Measurements from ENCODE around the gene SPSB3. TPM values are rescaled to one million over a fixed set of nuclear protein-coding genes. Genes with fewer than 3 reads are reported as not detected.

The SPSB3 gene
- total RNA-seq, 1 donor from 2014 or later: 50.0 TPM

DNA sequence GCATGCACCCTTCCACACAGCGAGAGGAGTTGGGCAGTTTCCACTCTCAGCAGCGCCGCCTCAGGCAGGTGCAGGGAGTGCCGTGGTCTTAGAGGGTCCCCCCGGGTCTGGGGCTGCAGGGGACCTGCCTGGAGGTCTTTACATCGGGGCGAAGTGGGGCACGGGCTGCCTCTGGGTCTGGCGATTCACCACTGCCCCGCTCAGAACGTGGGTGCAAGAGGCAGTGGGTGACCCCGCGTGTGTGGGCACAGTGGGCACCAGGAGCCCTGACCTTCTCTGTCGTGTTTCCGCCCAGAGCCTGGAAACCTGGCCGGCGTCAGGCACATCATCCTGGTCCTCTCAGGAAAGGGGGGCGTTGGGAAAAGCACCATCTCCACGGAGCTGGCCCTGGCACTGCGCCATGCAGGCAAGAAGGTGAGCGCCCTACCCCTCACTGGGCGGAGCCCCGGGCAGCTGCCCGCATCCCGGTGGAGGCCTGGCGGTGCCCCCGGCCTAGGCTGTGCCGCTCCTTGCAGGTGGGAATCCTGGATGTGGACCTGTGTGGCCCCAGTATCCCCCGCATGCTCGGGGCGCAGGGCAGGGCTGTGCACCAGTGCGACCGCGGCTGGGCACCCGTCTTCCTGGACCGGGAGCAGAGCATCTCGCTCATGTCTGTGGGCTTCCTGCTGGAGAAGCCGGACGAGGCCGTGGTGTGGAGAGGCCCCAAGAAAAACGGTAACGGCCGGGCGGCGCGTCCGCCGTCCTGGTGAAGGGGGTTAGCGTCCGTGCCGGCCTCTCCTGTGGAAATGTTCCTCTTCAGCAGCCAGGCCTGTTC lies 4.1 kb upstream of the SPSB3 start:
- TF ChIP-seq, protein P1, sequence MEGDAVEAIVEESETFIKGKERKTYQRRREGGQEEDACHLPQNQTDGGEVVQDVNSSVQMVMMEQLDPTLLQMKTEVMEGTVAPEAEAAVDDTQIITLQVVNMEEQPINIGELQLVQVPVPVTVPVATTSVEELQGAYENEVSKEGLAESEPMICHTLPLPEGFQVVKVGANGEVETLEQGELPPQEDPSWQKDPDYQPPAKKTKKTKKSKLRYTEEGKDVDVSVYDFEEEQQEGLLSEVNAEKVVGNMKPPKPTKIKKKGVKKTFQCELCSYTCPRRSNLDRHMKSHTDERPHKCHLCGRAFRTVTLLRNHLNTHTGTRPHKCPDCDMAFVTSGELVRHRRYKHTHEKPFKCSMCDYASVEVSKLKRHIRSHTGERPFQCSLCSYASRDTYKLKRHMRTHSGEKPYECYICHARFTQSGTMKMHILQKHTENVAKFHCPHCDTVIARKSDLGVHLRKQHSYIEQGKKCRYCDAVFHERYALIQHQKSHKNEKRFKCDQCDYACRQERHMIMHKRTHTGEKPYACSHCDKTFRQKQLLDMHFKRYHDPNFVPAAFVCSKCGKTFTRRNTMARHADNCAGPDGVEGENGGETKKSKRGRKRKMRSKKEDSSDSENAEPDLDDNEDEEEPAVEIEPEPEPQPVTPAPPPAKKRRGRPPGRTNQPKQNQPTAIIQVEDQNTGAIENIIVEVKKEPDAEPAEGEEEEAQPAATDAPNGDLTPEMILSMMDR (IDR thresholded peaks at IDR 0.05; ENCODE audit: unreplicated experiment): no peak
- Mint-ChIP-seq H3K9me3 (no peaks in the 10 kb centered on the region), H3K27me3 (ENCODE audit: low read depth) (no peaks in the 10 kb centered on the region), H3K4me1 (peaks cover 14% of the 10 kb centered on the region), H3K4me3 (no peak overlapping the region), H3K27ac (no peak overlapping the region), H3K36me3 (peaks cover 5% of the 10 kb centered on the region)
- no peak for DNase-seq (ENCODE audit: low spot score in 2 of 2, unreplicated experiment in 2 of 2)

DNA sequence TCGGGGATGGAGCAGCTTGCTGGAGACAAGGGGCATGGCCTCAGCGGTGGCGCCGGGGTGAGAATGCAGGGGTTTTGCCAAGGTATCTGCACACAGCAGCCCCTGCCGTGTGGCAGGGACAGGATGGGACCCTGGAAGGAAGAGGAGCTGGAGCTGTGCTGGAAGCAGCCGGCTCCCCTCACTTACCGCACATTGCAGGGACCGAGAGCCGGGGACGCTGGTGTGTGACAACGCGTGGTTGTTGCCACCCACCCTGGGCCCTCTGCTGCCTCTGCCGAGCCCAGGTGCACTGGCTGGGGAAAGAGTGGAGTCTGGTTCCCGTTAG lies 3.4 kb upstream of the SPSB3 start:
- peaks cover 5% of the 10 kb centered on the region for H3K36me3 Mint-ChIP-seq
- TF ChIP-seq, protein P1 (IDR thresholded peaks at IDR 0.05; ENCODE audit: unreplicated experiment): no peak
- H3K9me3 Mint-ChIP-seq: no peaks in the 10 kb centered on the region
- H3K27ac Mint-ChIP-seq: no peak overlapping the region
- DNase-seq (ENCODE audit: low spot score in 2 of 2, unreplicated experiment in 2 of 2): no peak
- no peak overlapping the region for H3K4me3 Mint-ChIP-seq
- peaks cover 18% of the 10 kb centered on the region for H3K4me1 Mint-ChIP-seq
- H3K27me3 Mint-ChIP-seq (ENCODE audit: low read depth): no peaks in the 10 kb centered on the region

DNA sequence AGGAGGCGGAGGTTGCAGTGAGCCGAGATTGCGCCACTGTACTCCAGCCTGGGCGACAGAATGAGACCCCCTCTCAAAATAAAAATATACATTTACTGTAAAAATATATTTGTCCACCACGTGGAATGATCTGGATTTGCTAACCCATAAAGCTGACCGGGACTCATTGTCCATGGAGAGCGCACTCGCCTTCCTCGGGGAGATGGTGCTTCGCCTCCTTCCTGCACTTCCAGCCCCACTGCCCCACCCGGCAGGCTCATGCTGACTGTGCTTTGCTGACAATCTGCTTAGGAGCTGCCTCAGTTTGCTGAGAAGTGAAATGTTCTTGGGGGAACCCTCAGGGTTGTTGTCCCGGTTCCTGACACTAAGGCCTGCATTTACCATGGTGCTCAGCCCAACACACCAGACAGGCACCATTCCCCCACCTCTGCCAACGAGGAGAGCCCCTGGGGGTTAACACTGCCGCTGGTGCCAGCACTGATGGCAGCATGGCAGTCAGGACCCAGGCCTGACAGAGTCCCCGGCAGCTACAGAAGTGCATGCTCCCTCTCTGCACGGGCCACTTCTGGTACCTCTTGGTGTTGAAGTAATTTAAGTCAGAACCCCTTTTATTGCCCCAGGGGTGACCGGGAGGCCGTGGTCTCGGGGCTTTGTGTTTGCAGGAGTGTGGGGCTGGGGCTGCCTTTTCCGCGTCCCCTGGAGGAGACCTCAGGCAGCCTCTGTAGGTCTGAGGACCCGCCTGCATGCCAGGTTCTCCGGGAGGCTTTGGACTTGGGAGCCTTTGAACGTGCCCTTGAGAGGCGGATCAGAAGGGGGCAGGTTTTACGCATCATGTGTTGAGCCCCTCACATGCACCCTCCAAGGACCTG lies 2.8 kb upstream of the SPSB3 start:
- H3K4me1 Mint-ChIP-seq: peaks cover 18% of the 10 kb centered on the region
- no peaks in the 10 kb centered on the region for H3K9me3 Mint-ChIP-seq
- H3K36me3 Mint-ChIP-seq: peaks cover 5% of the 10 kb centered on the region
- peak overlapping the region; percentile 63 for H3K4me3 Mint-ChIP-seq
- peak overlapping the region; percentile 59 for H3K27ac Mint-ChIP-seq
- DNase-seq (ENCODE audit: low spot score in 2 of 2, unreplicated experiment in 2 of 2): no peak
- TF ChIP-seq, protein P1 (IDR thresholded peaks at IDR 0.05; ENCODE audit: unreplicated experiment): no peak
- no peaks in the 10 kb centered on the region for H3K27me3 Mint-ChIP-seq (ENCODE audit: low read depth)

DNA sequence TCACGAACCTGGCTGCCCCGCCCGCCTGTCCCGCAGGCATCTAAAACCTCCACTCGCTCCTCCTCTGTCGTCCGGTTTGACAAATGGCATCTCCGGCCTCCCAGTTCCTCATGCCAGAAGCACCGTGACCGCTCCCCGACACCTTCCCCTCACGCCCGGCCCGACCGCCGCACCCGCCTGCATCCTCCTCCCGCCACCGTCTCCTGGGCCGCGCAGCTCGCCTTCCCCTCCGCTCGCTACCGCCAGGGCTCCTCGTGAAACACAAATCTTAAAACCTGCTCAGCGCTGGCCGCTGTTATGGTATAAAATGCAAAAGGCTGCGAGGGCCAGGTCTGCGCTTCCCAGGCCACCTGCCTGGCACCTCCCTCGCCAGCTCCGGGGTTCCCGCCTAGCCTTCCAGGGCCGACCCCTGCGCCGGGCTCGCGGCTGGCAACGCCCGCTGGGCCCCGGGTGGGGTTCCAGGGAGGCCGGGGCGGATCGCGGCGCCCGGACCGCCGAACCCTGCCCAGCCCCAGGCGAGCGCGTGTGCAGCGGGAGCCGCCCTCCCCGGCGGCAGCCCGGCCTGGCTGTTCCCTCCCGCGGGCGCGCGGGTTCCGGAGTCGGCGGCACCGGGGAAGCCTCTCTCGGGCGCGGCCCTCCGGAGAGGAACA lies 488 bp downstream of the SPSB3 start:
- Mint-ChIP-seq H3K4me1 (peaks cover 18% of the 10 kb centered on the region), H3K27me3 (ENCODE audit: low read depth) (no peaks in the 10 kb centered on the region), H3K4me3 (peak overlapping the region; percentile 83), H3K36me3 (no peaks in the 10 kb centered on the region), H3K27ac (peak overlapping the region; percentile 91), H3K9me3 (no peaks in the 10 kb centered on the region)
- TF ChIP-seq, protein P1 (IDR thresholded peaks at IDR 0.05; ENCODE audit: unreplicated experiment): no peak
- DNase-seq (ENCODE audit: low spot score in 2 of 2, unreplicated experiment in 2 of 2): no peak

DNA sequence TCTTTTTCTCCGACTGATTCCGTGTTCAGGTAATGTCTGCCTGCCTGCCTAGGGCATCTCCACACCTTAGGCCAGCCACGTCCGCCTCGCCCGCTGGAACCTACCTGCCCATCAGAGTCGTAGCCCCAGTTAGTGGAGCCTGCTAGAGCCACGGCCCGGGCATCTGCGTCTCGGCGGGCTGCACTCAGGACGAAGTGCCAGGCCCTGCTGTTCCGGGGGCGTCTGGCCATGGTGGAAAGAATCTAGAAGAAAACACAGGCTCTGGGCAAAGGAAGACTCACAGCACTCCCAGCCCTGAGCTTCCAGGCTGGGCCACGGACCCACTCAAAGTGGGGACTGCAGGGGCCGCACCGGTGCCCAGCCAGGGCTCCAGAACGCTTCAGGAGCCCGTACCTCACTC lies 1.1 kb downstream of the SPSB3 start:
- Mint-ChIP-seq H3K4me1 (peaks cover 18% of the 10 kb centered on the region), H3K27me3 (ENCODE audit: low read depth) (no peaks in the 10 kb centered on the region), H3K27ac (peak overlapping the region; percentile 91), H3K36me3 (no peaks in the 10 kb centered on the region), H3K4me3 (peak overlapping the region; percentile 83), H3K9me3 (no peaks in the 10 kb centered on the region)
- no peak for DNase-seq (ENCODE audit: low spot score in 2 of 2, unreplicated experiment in 2 of 2)
- TF ChIP-seq, protein P1 (IDR thresholded peaks at IDR 0.05; ENCODE audit: unreplicated experiment): no peak
